Measurements from ENCODE around the gene KNSTRN. TPM values are rescaled to one million over a fixed set of nuclear protein-coding genes. Genes with fewer than 3 reads are reported as not detected.

KNSTRN gene
- total RNA-seq, 1 donor = 49.2 TPM

GRCh38 chr15:40336744-40337122 lies 45.8 kb upstream of the KNSTRN start:
- TF ChIP-seq, protein P1, sequence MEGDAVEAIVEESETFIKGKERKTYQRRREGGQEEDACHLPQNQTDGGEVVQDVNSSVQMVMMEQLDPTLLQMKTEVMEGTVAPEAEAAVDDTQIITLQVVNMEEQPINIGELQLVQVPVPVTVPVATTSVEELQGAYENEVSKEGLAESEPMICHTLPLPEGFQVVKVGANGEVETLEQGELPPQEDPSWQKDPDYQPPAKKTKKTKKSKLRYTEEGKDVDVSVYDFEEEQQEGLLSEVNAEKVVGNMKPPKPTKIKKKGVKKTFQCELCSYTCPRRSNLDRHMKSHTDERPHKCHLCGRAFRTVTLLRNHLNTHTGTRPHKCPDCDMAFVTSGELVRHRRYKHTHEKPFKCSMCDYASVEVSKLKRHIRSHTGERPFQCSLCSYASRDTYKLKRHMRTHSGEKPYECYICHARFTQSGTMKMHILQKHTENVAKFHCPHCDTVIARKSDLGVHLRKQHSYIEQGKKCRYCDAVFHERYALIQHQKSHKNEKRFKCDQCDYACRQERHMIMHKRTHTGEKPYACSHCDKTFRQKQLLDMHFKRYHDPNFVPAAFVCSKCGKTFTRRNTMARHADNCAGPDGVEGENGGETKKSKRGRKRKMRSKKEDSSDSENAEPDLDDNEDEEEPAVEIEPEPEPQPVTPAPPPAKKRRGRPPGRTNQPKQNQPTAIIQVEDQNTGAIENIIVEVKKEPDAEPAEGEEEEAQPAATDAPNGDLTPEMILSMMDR (IDR thresholded peaks at IDR 0.05; ENCODE audit: insufficient read depth, low read depth, low read length) = no peak
- DNase-seq (ENCODE audit: low read depth) = no peak
- H3K4me3 ChIP-seq (ENCODE audit: low read depth, low read length) = no peak overlapping the region

GRCh38 chr15:40337597-40337996 lies 44.9 kb upstream of the KNSTRN start:
- DNase-seq (ENCODE audit: low read depth) = no peak

GRCh38 chr15:40338041-40338657 lies 44.4 kb upstream of the KNSTRN start:
- peak; percentile 77 for DNase-seq (ENCODE audit: low read depth)
- TF ChIP-seq, protein P1 (IDR thresholded peaks at IDR 0.05; ENCODE audit: insufficient read depth, low read depth, low read length) = peak; percentile 84
- H3K4me3 ChIP-seq (ENCODE audit: low read depth, low read length) = no peak overlapping the region

More at GRCh38 chr15:40337597-40337996, 44.9 kb upstream of the KNSTRN start:
- no peak overlapping the region for H3K4me3 ChIP-seq (ENCODE audit: low read depth, low read length)
- TF ChIP-seq, protein P1 (IDR thresholded peaks at IDR 0.05; ENCODE audit: insufficient read depth, low read depth, low read length) = no peak

DNA sequence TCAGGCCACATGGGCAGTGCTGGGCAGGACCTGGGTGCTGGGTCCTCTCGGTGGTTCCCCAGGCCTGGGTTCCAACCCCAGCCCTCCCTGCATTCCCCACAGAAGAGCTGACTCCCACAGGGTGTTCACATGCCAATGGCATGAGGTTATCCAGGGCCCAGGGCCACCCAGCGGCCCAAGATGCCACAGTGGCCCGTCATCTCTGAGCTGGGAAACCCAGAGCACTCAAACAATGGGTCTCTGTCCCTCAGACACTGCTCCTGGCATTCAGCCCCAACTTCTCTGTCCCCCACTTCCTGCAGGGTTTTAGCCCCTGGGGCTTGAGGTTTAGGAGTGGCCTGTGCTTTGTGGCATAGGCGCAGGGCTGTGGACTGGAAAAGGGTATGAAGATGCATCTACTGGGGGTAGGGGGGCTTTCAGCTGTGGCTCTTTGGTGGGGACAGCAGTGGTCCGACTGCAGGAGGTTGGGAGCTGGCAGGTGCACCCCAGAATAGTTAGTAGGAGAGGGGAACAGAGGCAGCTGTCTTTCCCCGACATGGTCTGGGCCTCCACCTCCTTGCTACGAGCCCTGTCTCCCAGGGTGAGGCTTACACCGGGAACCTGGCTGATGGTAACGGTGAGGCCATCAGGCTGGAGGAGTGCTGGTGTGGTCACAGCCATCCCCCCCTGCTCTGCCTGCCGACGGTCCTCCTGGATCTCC lies 43.5 kb upstream of the KNSTRN start:
- TF ChIP-seq, protein P1 (IDR thresholded peaks at IDR 0.05; ENCODE audit: insufficient read depth, low read depth, low read length) = no peak
- peak; percentile 67 for DNase-seq (ENCODE audit: low read depth)
- H3K4me3 ChIP-seq (ENCODE audit: low read depth, low read length) = peak overlapping the region; percentile 57

DNA sequence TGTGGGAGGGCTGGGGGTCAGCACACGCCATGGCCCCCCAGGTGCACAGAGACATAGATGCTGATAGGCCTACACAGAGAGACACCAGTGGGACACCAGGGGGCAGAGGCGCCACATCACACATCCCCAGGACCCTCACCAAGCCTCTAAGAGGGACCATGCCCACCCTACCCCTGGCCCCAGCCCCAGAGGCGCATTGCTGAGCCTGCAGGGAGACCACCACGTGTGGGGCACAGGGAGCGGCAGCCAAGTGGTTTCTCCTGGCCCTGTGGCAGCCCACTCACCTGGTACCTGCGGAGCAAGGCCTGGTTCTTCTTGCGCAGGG lies 42.9 kb upstream of the KNSTRN start:
- TF ChIP-seq, protein P1 (IDR thresholded peaks at IDR 0.05; ENCODE audit: insufficient read depth, low read depth, low read length) = peak; percentile 21
- H3K4me3 ChIP-seq (ENCODE audit: low read depth, low read length) = peak overlapping the region; percentile 57
- DNase-seq (ENCODE audit: low read depth) = no peak

DNA sequence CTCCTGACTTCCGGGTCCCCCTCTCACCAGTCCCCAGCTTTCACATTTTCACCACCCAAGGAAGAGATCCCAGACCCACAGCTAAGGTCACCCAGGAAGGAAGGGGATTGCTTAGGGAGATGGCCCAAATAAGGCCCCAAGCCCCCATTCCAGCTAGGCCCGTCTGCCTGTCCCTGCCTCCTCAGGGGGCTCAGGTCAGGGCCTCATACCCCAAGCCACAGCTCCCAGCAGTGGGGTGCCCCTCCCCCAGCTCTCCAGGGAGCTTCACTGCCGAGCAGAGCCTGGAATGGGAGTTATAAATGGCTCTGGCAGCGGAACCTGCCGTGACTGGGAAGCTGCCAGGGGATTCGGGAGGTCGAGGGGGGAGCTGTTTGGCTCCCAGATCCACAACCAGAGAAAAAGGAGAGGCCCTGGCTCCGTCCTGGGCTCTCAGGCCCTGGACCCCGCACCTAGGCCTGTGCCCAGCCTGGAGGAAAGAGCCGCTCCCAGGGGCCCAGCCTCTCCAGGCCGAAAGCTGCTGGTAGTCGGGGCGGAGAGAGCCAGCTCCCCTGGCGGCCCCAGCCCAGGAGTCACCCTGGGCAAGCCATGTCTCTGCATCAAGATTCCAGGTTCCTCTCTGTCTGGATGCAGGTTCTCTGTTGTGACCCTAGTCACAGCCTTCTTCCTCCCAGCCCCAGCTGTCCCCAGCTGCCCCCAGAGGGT lies 42.3 kb upstream of the KNSTRN start:
- peak; percentile 69 for DNase-seq (ENCODE audit: low read depth)
- peak overlapping the region; percentile 57 for H3K4me3 ChIP-seq (ENCODE audit: low read depth, low read length)
- TF ChIP-seq, protein P1 (IDR thresholded peaks at IDR 0.05; ENCODE audit: insufficient read depth, low read depth, low read length) = no peak
